Neutrophil (primary cell): Measurements from ENCODE around the gene MMD.

Source experiments
- H3K27ac ChIP-seq: fragments of 200-600 bp; sonication (generic); 2 replicates; pipeline ENCODE4 v1.5.1; 2016; ENCODE audit warnings: mild to moderate bottlenecking, moderate library complexity
- H3K27me3 ChIP-seq: fragments of 200-600 bp; sonication (generic); 2 replicates; pipeline ENCODE4 v1.6.0; 2016; ENCODE audit warnings: mild to moderate bottlenecking
- H3K36me3 ChIP-seq: fragments of 200-600 bp; sonication (generic); 2 replicates; pipeline ENCODE4 v1.5.1; 2017
- H3K4me1 ChIP-seq, 2 experiments: fragments of 200-600 bp in 1 of 2; sonication (generic) in 1 of 2; 1 replicate in 1 of 2; 2 replicates in 1 of 2; pipeline versions ENCODE4 v1.5.1 to v1.6.1; 2013 to 2016; ENCODE audit warnings: low read depth in 1 of 2, low read length in 1 of 2, mild to moderate bottlenecking in 1 of 2, moderate library complexity in 1 of 2; ENCODE audit not compliant: control insufficient read depth in 1 of 2, insufficient read depth in 1 of 2
- H3K4me3 ChIP-seq, 2 experiments: fragments of 200-600 bp in 1 of 2; sonication (generic) in 1 of 2; 1 replicate in 1 of 2; 2 replicates in 1 of 2; pipeline ENCODE4 v1.5.1; 2013 to 2016; ENCODE audit warnings: low read depth in 1 of 2, low read length in 1 of 2, mild to moderate bottlenecking in 1 of 2, moderate library complexity in 1 of 2
- H3K9me3 ChIP-seq: fragments of 200-600 bp; sonication (generic); 2 replicates; pipeline ENCODE4 v1.5.1; 2016
- CTCF ChIP-seq: fragments of 200-600 bp; sonication (generic); IDR thresholded peaks from 2 replicates; pipeline ENCODE4 v1.5.1; 2016; ENCODE audit warnings: antibody characterized with exemption

The MMD gene

DNA sequence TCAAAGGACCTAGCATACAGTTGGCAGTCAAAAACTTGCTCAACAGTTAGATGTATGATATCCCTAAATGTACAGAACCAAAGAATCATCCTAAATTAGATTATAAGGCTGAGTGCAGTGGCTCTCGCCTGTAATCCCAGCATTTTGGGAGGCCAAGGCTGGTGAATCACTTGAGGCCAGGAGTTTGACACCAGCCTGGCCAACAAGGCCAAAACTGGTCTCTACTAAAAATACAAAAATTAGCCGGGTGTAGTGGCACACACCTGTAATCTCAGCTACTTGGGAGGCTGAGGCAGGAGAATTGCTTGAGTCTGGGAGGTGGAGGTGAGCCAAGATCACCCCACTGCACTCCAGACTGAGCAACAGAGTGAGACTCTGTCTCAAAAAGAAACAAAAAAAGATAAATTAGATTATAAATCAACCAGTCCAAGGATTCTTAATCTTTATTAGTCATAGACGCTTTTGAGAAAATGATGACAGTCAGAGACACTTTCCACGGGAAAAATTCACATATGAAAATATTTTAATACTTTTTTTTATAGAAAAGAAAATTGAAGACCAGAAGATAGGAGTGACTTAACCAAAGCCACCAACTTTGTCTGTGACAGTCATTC, 77.6 kb downstream of the MMD start:
- TF ChIP-seq CTCF, result no peak
- peaks cover 3% of the 10 kb centered on the region for H3K27me3 ChIP-seq
- no peaks in the 10 kb centered on the region for H3K4me1 ChIP-seq
- no peak overlapping the region for H3K4me3 ChIP-seq
- H3K27ac ChIP-seq, result no peak overlapping the region
- H3K36me3 ChIP-seq, result no peaks in the 10 kb centered on the region
- H3K9me3 ChIP-seq, result no peaks in the 10 kb centered on the region

DNA sequence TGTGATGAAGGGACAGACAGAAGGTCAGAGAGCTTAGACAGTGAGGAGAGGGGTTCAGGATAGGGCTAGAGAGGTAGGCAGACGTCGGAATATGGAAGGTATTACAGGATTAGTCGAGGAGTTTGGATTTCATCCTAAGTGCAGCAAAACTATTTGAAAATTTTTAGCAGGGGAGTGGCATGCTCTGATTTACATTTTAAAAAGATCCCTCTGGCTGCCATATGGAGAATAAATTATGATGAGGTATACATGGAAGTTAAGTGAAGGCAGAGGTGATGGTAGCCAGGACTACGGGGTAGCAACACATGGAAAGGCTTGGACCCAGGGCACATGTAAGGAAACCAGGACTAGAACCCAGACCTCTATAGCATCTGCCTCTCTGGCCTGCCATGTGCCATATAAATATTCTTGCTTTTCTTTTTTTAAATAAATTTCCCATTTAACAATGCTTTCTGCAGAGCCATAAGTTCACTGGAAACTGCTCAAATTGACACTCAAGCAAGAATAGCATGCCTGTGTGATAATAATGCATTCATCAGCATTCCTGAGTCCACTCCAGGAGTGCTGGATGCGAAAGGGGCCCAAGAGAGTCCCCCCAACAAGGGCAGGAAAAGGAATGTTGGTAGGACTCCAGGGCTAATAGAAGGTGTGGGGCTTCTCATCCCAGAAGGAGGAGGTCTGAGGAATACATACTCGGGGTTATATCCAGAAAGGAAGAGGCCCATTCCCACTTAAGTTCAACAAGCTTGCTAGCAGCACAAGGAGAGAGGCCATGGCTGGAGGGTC, 78.6 kb downstream of the MMD start:
- H3K27ac ChIP-seq, result no peak overlapping the region
- H3K27me3 ChIP-seq, result peaks cover 3% of the 10 kb centered on the region
- H3K36me3 ChIP-seq, result no peaks in the 10 kb centered on the region
- no peaks in the 10 kb centered on the region for H3K9me3 ChIP-seq
- no peak for TF ChIP-seq CTCF
- no peak overlapping the region for H3K4me3 ChIP-seq
- no peaks in the 10 kb centered on the region for H3K4me1 ChIP-seq
